ENCODE measurements around the gene CENPU. TPM values are rescaled to one million over a fixed set of nuclear protein-coding genes. Genes with fewer than 3 reads are reported as not detected.

Gene CENPU
- total and polyA plus RNA-seq, 2 of the 13 experiments (the other 11 are each of a cell fraction or from before 2014, with no cell fraction given), result 11.7 to 35.8 TPM

- TF ChIP-seq ZNF574 (CRISPR knock-in tag; IDR thresholded peaks at IDR 0.05) (peak; percentile 91), ZNF550 (CRISPR knock-in tag; IDR thresholded peaks at IDR 0.05; ENCODE audit: borderline replicate concordance) (no peak), THAP9 (CRISPR knock-in tag; IDR thresholded peaks at IDR 0.05; ENCODE audit: borderline replicate concordance) (peak; percentile 86; the same call in 1 of the 2 replicates), TCF12 (IDR thresholded peaks at IDR 0.05) (no peak), TCF12 (CRISPR knock-in tag; IDR thresholded peaks at IDR 0.05) (no peak; the same call in 1 of the 2 replicates), DBP (CRISPR knock-in tag; IDR thresholded peaks at IDR 0.05; ENCODE audit: not compliant biosample characterization) (peak; percentile 20), RFX1 (IDR thresholded peaks at IDR 0.05) (no peak), ZFAT (CRISPR knock-in tag; conservative IDR thresholded peaks at IDR 0.05) (no peak), ZNF460 (CRISPR knock-in tag; IDR thresholded peaks at IDR 0.05; ENCODE audit: borderline replicate concordance) (no peak; the same call in 1 of the 2 replicates), NFKBIZ (CRISPR knock-in tag; IDR thresholded peaks at IDR 0.05) (peak; percentile 92), TRIM22 (IDR thresholded peaks at IDR 0.05) (no peak), PBX2 (CRISPR knock-in tag; IDR thresholded peaks at IDR 0.05) (no peak), TBX3 (IDR thresholded peaks at IDR 0.05; ENCODE audit: borderline replicate concordance) (peak; percentile 81; the same call in 1 of the 2 replicates), ZNF816 (CRISPR knock-in tag; IDR thresholded peaks at IDR 0.05; ENCODE audit: borderline replicate concordance) (peak; percentile 88; the same call in 1 of the 2 replicates), TEAD3 (CRISPR knock-in tag; optimal IDR thresholded peaks at IDR 0.05; ENCODE audit: borderline replicate concordance) (peak; percentile 98), ZNF264 (CRISPR knock-in tag; IDR thresholded peaks at IDR 0.05) (peak; percentile 94), JUNB (CRISPR knock-in tag; IDR thresholded peaks at IDR 0.05; ENCODE audit: borderline replicate concordance) (peak; percentile 24; the same call in 1 of the 2 replicates), PRMT3 (CRISPR knock-in tag; IDR thresholded peaks at IDR 0.05; ENCODE audit: borderline replicate concordance, low read depth) (peak; percentile 87; the same call in 1 of the 2 replicates), ZNF337 (CRISPR knock-in tag; IDR thresholded peaks at IDR 0.05; ENCODE audit: borderline replicate concordance, low read depth) (peak; percentile 70; the same call in 1 of the 2 replicates)
Observed at GRCh38 chr4:184733654-184734524, at the start of gene CENPU (continued).
